Measurements from ENCODE around the gene PAK1IP1. TPM values are rescaled to one million over a fixed set of nuclear protein-coding genes. Genes with fewer than 3 reads are reported as not detected.
A peak's percentile ranks its signal among the peaks of the same experiment; 100 is the strongest.
"Not testable (repeated sequence)": the region's sequence is repeated elsewhere in the genome, so short reads cannot be mapped to it uniquely, and the experiment has no call there.

Gene PAK1IP1
- total and polyA plus RNA-seq, 9 donors, result 5.6 to 21.7 (median 12.4) TPM

DNA sequence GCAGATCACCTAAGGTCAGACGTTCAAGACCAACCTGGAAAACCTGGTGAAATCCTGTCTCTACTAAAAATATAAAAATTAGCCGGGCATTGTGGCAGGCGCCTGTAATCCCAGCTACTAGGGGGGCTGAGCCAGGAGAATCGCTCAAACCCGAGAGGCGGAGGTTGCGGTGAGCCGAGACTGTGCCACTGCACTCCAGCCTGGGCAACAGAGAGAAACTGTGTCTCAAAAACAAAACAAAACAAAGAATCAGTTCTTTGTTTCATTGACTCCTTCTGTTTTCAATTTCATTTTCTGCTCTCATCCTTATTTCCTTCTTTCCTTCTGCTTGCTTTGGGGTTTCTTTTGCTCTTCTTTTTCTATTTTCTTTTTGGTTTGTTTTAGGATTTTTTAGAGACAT, 19.2 kb downstream of the PAK1IP1 start:
- intact Hi-C loops (cut with DNase I), result no loop called here
- WGBS, 3 donors, result 83 to 89% (median 84%) methylated on average over 8 of the region's 8 CpGs
- Histone ChIP-seq H3K27ac (no peak overlapping the region), H3K9me3 (no peaks in the 10 kb centered on the region), H3K4me3 (no peak overlapping the region), H3K4me1 (ENCODE audit: insufficient read depth) (no peaks in the 10 kb centered on the region), H3K27me3 (no peaks in the 10 kb centered on the region), H3K36me3 (no peaks in the 10 kb centered on the region)
- no peak for DNase-seq
- TF ChIP-seq POLR2A (IDR thresholded peaks at IDR 0.05) (no peak), EP300 (IDR thresholded peaks at IDR 0.05) (no peak)
- TF ChIP-seq, protein P1, sequence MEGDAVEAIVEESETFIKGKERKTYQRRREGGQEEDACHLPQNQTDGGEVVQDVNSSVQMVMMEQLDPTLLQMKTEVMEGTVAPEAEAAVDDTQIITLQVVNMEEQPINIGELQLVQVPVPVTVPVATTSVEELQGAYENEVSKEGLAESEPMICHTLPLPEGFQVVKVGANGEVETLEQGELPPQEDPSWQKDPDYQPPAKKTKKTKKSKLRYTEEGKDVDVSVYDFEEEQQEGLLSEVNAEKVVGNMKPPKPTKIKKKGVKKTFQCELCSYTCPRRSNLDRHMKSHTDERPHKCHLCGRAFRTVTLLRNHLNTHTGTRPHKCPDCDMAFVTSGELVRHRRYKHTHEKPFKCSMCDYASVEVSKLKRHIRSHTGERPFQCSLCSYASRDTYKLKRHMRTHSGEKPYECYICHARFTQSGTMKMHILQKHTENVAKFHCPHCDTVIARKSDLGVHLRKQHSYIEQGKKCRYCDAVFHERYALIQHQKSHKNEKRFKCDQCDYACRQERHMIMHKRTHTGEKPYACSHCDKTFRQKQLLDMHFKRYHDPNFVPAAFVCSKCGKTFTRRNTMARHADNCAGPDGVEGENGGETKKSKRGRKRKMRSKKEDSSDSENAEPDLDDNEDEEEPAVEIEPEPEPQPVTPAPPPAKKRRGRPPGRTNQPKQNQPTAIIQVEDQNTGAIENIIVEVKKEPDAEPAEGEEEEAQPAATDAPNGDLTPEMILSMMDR (IDR thresholded peaks at IDR 0.05), result no peak

DNA sequence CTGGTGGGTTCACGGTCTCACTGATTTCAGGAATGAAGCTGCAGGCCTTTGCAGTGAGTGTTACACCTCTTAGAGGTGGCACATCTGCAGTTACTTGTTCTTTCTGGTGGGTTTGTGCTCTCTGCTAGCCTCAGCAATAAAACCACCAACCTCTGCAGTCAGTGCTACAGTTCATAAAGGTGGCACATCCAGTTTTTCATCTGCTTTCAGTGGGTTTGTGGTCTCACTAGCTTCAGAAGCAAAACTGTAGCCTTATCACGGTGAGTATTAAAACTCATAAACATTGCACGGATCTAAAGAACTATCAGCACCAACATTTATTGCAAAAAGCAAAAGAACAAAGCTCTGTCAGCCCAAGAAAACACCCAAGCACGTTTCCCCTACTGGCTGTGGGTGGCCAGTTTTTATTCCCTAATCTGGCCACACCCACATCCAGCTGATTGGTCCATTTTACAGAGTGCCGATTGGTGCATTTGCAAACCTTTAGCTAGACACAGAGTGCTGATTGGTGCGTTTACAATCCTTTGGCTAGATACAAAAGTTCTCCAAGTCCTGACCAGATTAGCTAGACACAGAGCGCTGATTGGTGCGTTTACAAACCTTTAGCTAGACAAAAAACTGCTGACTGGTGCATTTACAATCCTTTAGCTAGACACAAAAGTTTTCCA, 24.7 kb downstream of the PAK1IP1 start:
- intact Hi-C loops (cut with DNase I), result no loop called here
- TF ChIP-seq EP300 (IDR thresholded peaks at IDR 0.05), result no peak
- Histone ChIP-seq H3K36me3 (no peaks in the 10 kb centered on the region), H3K27ac (peak overlapping the region in 1 of 2 donors; percentile 80), H3K27me3 (no peaks in the 10 kb centered on the region), H3K4me3 (peak overlapping the region; percentile 47), H3K9me3 (no peaks in the 10 kb centered on the region), H3K4me1 (ENCODE audit: insufficient read depth) (peaks cover 5% of the 10 kb centered on the region)
- DNase-seq, result peak in 1 of 5 donors; percentile 18
- WGBS, 3 donors, result 71 to 82% (median 76%) methylated on average over 8 of the region's 8 CpGs

DNA sequence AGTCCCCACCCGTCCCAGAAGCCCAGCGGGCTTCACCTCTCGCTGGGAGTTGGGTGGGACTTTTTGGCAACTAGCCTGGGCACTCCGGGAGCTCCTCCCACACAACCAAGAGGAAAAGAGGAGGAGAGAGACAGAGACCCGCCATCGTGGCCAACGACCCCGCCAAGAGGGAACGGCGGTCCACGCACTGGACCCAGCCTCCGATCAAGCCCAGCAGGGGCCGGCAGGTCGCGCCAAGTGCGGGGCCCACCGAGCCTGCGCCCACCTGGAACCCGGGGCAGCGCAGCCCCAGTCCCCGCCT, 25.1 kb downstream of the PAK1IP1 start:
- peaks cover 10% of the 10 kb centered on the region for H3K4me1 ChIP-seq (ENCODE audit: insufficient read depth)
- 18 to 81% (median 37%) methylated on average over 19 to 21 of the region's 21 CpGs for WGBS, 3 donors
- H3K27me3 ChIP-seq, result no peaks in the 10 kb centered on the region
- intact Hi-C loops (cut with DNase I), result no loop called here
- H3K9me3 ChIP-seq, result no peaks in the 10 kb centered on the region
- no peaks in the 10 kb centered on the region for H3K36me3 ChIP-seq
- H3K27ac ChIP-seq, result peak overlapping the region; percentile 75 to 80
- DNase-seq, result peak; percentile 50 to 68 (median 60)
- peak overlapping the region; percentile 47 for H3K4me3 ChIP-seq
- no peak for TF ChIP-seq EP300 (IDR thresholded peaks at IDR 0.05)
- TF ChIP-seq, protein P1 (IDR thresholded peaks at IDR 0.05), result no peak
- TF ChIP-seq POLR2A (IDR thresholded peaks at IDR 0.05), result no peak

DNA sequence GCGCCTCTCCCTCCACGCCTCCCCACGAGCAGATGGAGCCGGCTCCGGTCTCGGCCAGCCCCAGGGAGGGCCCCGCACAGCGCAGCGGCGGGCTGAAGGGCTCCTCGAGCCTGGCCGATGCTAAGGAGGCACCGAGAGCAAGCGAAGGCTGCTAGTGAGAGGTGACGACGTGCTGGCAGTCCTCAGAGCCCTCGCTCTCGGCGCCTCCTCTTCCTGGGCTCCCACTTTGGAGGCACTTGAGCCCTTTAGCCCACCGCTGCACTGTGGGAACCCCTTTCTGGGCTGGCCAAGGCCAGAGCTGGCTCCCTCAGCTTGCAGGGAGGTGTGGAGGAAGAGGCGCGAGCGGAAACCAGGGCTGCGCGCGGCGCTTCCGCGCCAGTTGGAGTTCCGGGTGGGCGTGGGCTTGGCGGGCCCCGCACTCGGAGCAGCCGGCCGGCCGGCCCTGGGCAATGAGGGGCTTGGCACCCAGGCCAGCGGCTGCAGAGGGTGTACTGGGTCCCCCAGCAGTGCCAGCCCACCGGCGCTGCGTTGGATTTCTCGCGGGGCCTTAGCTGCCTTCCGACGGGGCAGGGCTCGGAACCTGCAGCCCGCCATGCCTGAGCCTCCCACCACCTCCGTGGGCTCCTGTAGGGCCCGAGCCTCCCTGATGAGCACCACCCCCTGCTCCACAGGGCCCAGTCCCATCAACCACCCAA, 25.6 kb downstream of the PAK1IP1 start:
- TF ChIP-seq EP300 (IDR thresholded peaks at IDR 0.05) (no peak), POLR2A (IDR thresholded peaks at IDR 0.05) (no peak)
- TF ChIP-seq, protein P1 (IDR thresholded peaks at IDR 0.05), result no peak
- Histone ChIP-seq H3K36me3 (no peaks in the 10 kb centered on the region), H3K27ac (peak overlapping the region; percentile 75 to 80), H3K27me3 (no peaks in the 10 kb centered on the region), H3K4me3 (peak overlapping the region; percentile 47), H3K4me1 (ENCODE audit: insufficient read depth) (peaks cover 10% of the 10 kb centered on the region), H3K9me3 (no peaks in the 10 kb centered on the region)
- peak; percentile 31 to 76 (median 54) for DNase-seq
- intact Hi-C loops (cut with DNase I), result no loop called here
- 28 to 67% (median 29%) methylated on average over 23 to 49 of the region's 49 CpGs for WGBS, 3 donors

DNA sequence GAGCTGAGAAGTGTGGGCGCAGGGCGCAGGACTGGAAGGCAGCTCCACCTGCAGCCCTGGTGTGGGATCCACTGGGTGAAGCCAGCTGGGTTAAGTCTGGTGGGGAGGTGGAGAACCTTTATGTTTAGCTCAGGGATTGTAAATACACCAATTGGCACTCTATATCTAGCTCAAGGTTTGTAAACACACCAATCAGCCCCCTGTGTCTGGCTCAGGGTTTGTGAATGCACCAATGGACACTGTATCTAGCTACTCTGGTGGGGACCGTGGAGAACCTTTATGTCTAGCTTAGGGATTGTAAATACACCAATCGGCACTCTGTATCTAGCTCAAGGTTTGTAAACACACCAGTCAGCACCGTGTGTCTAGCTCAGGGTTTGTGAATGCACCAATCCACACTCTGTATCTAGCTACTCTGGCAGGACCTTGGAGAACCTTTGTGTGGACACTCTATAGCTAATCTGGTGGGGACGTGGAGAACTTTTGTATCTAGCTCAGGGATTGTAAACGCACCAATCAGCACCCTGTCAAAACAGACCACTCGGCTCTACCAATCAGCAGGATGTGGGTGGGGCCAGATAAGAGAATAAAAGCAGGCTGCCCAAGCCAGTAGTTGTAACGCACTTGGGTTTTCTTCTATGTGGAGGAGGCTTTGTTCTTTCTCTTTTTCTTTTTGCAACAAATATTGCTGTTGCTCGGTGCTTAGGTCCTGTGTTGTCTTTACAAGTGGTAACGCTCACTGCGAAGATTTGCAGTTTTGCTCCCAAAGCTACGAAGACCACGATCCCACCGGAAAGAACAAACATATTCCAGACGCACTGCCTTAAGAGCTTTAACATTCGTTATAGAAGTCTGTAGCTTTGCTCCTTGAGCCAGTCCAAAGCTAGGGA, 26.4 kb downstream of the PAK1IP1 start:
- H3K27me3 ChIP-seq; H3K36me3 ChIP-seq; DNase-seq; intact Hi-C loops (cut with DNase I); H3K9me3 ChIP-seq: not testable (repeated sequence)
- WGBS, 3 donors, result 79 to 84% (median 84%) methylated on average over 17 of the region's 17 CpGs
- peaks cover 10% of the 10 kb centered on the region for H3K4me1 ChIP-seq (ENCODE audit: insufficient read depth)
- H3K4me3 ChIP-seq, result peak overlapping the region; percentile 47
- peak overlapping the region; percentile 75 to 80 for H3K27ac ChIP-seq

All from ovary (tissue), 9 donors.